ENCODE data around the gene HBB. TPM values are rescaled to one million over a fixed set of nuclear protein-coding genes. Genes with fewer than 3 reads are reported as not detected.

The HBB gene
- total RNA-seq, 1 experiment from 2014 or later, result not detected

- Mint-ChIP-seq H3K36me3 (ENCODE audit: insufficient read depth, unreplicated experiment) (no peaks in the 10 kb centered on the region), H3K9me3 (ENCODE audit: unreplicated experiment) (peaks cover 2% of the 10 kb centered on the region), H3K27me3 (ENCODE audit: insufficient read depth, unreplicated experiment) (peaks cover 42% of the 10 kb centered on the region), H3K4me3 (ENCODE audit: unreplicated experiment) (no peak overlapping the region), H3K27ac (ENCODE audit: low read depth, unreplicated experiment) (no peak overlapping the region), H3K4me1 (ENCODE audit: insufficient read depth, unreplicated experiment) (no peaks in the 10 kb centered on the region)
- BruUV-seq (replicated peaks), result no TSS peak
- POLR2A ChIA-PET, result no interaction called here
- intact Hi-C loops (cut with micrococcal nuclease), result no loop called here
- DNase-seq (ENCODE audit: unreplicated experiment), result no peak
- CTCF ChIA-PET, result interaction anchor here (0.6 to 0.9 kb wide), 2 partner anchors 92 to 1513 kb away, joined by 3 read pairs; no protein-coding TSS in a partner anchor
- TF ChIP-seq, protein P1, sequence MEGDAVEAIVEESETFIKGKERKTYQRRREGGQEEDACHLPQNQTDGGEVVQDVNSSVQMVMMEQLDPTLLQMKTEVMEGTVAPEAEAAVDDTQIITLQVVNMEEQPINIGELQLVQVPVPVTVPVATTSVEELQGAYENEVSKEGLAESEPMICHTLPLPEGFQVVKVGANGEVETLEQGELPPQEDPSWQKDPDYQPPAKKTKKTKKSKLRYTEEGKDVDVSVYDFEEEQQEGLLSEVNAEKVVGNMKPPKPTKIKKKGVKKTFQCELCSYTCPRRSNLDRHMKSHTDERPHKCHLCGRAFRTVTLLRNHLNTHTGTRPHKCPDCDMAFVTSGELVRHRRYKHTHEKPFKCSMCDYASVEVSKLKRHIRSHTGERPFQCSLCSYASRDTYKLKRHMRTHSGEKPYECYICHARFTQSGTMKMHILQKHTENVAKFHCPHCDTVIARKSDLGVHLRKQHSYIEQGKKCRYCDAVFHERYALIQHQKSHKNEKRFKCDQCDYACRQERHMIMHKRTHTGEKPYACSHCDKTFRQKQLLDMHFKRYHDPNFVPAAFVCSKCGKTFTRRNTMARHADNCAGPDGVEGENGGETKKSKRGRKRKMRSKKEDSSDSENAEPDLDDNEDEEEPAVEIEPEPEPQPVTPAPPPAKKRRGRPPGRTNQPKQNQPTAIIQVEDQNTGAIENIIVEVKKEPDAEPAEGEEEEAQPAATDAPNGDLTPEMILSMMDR (IDR thresholded peaks at IDR 0.05; ENCODE audit: unreplicated experiment), result no peak
Observed at GRCh38 chr11:5198285-5198684, 28.6 kb downstream of the HBB start.

GRCh38 chr11:5197536-5197935, 29.3 kb downstream of the HBB start:
- Mint-ChIP-seq H3K4me3 (ENCODE audit: unreplicated experiment) (no peak overlapping the region), H3K9me3 (ENCODE audit: unreplicated experiment) (peaks cover 8% of the 10 kb centered on the region), H3K27ac (ENCODE audit: low read depth, unreplicated experiment) (no peak overlapping the region), H3K4me1 (ENCODE audit: insufficient read depth, unreplicated experiment) (no peaks in the 10 kb centered on the region), H3K27me3 (ENCODE audit: insufficient read depth, unreplicated experiment) (peaks cover 35% of the 10 kb centered on the region), H3K36me3 (ENCODE audit: insufficient read depth, unreplicated experiment) (no peaks in the 10 kb centered on the region)
- intact Hi-C loops (cut with micrococcal nuclease), result no loop called here
- TF ChIP-seq, protein P1 (IDR thresholded peaks at IDR 0.05; ENCODE audit: unreplicated experiment), result no peak
- no peak for DNase-seq (ENCODE audit: unreplicated experiment)
- CTCF ChIA-PET, result interaction anchor here (0.7 kb wide), 1 partner anchor 982 kb away, joined by 3 read pairs; no protein-coding TSS in a partner anchor
- POLR2A ChIA-PET, result no interaction called here
- BruUV-seq (replicated peaks), result no TSS peak

- DNase-seq (ENCODE audit: unreplicated experiment), result no peak
- no TSS peak for BruUV-seq (replicated peaks)
- CTCF ChIA-PET, result interaction anchor here (0.6 to 0.9 kb wide), 5 partner anchors 10 to 570 kb away, joined by 3 read pairs; no protein-coding TSS in a partner anchor
Observed at GRCh38 chr11:5196731-5197130, 30.1 kb downstream of the HBB start.

DNA sequence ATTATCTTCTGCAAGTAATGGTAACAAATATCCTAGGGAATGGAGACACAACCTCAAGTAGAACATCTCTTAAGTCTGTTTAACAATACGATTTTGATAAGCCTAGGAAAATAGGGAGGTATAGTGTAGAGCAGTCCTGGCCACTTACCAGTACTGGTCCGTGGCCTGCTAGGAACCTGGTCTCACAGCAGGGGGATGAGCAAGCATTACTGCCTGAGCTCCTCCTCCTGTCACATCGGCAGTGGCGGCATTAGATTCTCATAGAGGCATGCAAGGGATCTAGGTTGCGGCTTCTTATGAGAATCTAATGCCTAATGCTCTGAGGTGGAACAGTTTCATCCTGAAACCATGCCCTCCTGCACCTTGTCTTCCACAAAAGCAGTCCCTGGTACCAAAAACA, 30.8 kb downstream of the HBB start:
- CTCF ChIA-PET, result interaction anchor here (0.5 to 1.1 kb wide), 5 partner anchors 9 to 616 kb away, joined by 3 to 4 read pairs (median 3); no protein-coding TSS in a partner anchor
- Mint-ChIP-seq H3K9me3 (ENCODE audit: unreplicated experiment) (peaks cover 8% of the 10 kb centered on the region), H3K4me1 (ENCODE audit: insufficient read depth, unreplicated experiment) (no peaks in the 10 kb centered on the region), H3K27ac (ENCODE audit: low read depth, unreplicated experiment) (no peak overlapping the region), H3K4me3 (ENCODE audit: unreplicated experiment) (no peak overlapping the region), H3K36me3 (ENCODE audit: insufficient read depth, unreplicated experiment) (no peaks in the 10 kb centered on the region), H3K27me3 (ENCODE audit: insufficient read depth, unreplicated experiment) (peaks cover 20% of the 10 kb centered on the region)
- no peak for DNase-seq (ENCODE audit: unreplicated experiment)
- POLR2A ChIA-PET, result no interaction called here
- intact Hi-C loops (cut with micrococcal nuclease), result no loop called here
- BruUV-seq (replicated peaks), result no TSS peak
- TF ChIP-seq, protein P1 (IDR thresholded peaks at IDR 0.05; ENCODE audit: unreplicated experiment), result no peak

More at GRCh38 chr11:5196731-5197130, 30.1 kb downstream of the HBB start:
- intact Hi-C loops (cut with micrococcal nuclease), result no loop called here
- no peak overlapping the region for H3K27ac Mint-ChIP-seq (ENCODE audit: low read depth, unreplicated experiment)
- H3K9me3 Mint-ChIP-seq (ENCODE audit: unreplicated experiment), result peaks cover 8% of the 10 kb centered on the region
- TF ChIP-seq, protein P1 (IDR thresholded peaks at IDR 0.05; ENCODE audit: unreplicated experiment), result no peak
- POLR2A ChIA-PET, result no interaction called here
- H3K4me1 Mint-ChIP-seq (ENCODE audit: insufficient read depth, unreplicated experiment), result no peaks in the 10 kb centered on the region
- H3K36me3 Mint-ChIP-seq (ENCODE audit: insufficient read depth, unreplicated experiment), result no peaks in the 10 kb centered on the region
- H3K27me3 Mint-ChIP-seq (ENCODE audit: insufficient read depth, unreplicated experiment), result peaks cover 27% of the 10 kb centered on the region
- H3K4me3 Mint-ChIP-seq (ENCODE audit: unreplicated experiment), result no peak overlapping the region
